Cardiac fibroblast (primary cell): ENCODE results near the gene HMX1.

Experiments used
- DNase-seq, 2 donors: peaks; one replicate each; pipeline versions ENCODE4 v3.0.0 to v3.0.0-alpha.2; 2010; ENCODE audit warnings: low read depth in 2 of 2
- H3K4me3 ChIP-seq, 2 donors: replicated peaks in 1 of 2; 1 replicate in 1 of 2; 2 replicates in 1 of 2; pipeline ENCODE4 v1.5.1; 2011; ENCODE audit warnings: low read depth in 2 of 2, low read length in 2 of 2, mild to moderate bottlenecking in 2 of 2, moderate library complexity in 1 of 2
- CTCF ChIP-seq: IDR thresholded peaks from one replicate; pipeline ENCODE4 v1.5.1; 2011; ENCODE audit warnings: low read depth, mild to moderate bottlenecking, low read length, inconsistent platforms

Gene HMX1

GRCh38 chr4:8819473-8820177 is 52.0 kb downstream of the HMX1 start:
- no peak overlapping the region for H3K4me3 ChIP-seq
- no peak for DNase-seq
- no peak for TF ChIP-seq CTCF

- no peak for DNase-seq
- no peak overlapping the region for H3K4me3 ChIP-seq
- TF ChIP-seq CTCF = no peak
These were observed 52.6 kb downstream of the HMX1 start for GRCh38 chr4:8819019-8819418.

- TF ChIP-seq CTCF = no peak
- DNase-seq = no peak
- H3K4me3 ChIP-seq = no peak overlapping the region
These were observed 53.4 kb downstream of the HMX1 start for GRCh38 chr4:8818063-8818881.

GRCh38 chr4:8817813-8818062 is 53.9 kb downstream of the HMX1 start:
- no peak overlapping the region for H3K4me3 ChIP-seq
- TF ChIP-seq CTCF = no peak
- DNase-seq = no peak

GRCh38 chr4:8817096-8817812 is 54.4 kb downstream of the HMX1 start:
- TF ChIP-seq CTCF = no peak
- H3K4me3 ChIP-seq = no peak overlapping the region
- no peak for DNase-seq
